ENCODE data around the gene MARCO.

Gene MARCO

DNA sequence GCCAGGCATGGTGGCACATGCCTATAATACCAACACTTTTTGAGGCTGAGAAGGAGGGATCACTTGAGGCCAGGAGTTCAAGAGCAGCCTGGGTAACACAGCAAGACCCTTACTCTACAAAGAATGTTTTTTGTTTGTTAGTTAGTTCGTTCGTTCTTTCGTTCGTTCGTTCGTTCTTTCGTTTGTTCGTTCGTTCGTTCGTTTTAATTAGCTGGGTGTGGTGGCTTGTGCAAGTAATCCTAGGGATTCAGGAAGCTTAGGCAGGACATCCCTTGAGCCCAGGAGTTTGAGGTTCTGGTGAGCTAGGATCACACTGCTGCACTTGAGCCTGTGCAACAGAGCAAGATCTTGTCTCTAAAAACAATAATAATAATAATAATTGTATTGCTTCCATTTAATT lies 98.7 kb downstream of the MARCO start:
- no peak for DNase-seq (ENCODE audit: low read depth, low spot score)

All from smooth muscle cell of the brain vasculature (primary cell).